Measurements from ENCODE around the gene AK8. TPM values are rescaled to one million over a fixed set of nuclear protein-coding genes. Genes with fewer than 3 reads are reported as not detected.

The AK8 gene
- total and polyA plus RNA-seq, 9 donors: 0.36 to 9.8 (median 1.6) TPM

- no peaks in the 10 kb centered on the region for H3K36me3 ChIP-seq
- H3K4me3 ChIP-seq: no peak overlapping the region
- TF ChIP-seq EP300 (IDR thresholded peaks at IDR 0.05): no peak
- no peak for TF ChIP-seq POLR2A (IDR thresholded peaks at IDR 0.05)
- TF ChIP-seq CTCF (IDR thresholded peaks at IDR 0.05): no peak
- intact Hi-C loops (cut with DNase I): no loop called here
- H3K9me3 ChIP-seq: no peaks in the 10 kb centered on the region
- WGBS, 3 donors: 94 to 96% (median 95%) methylated on average over 9 of the region's 9 CpGs
- no peak overlapping the region for H3K27ac ChIP-seq
- H3K4me1 ChIP-seq (ENCODE audit: insufficient read depth): no peaks in the 10 kb centered on the region
- no peaks in the 10 kb centered on the region for H3K27me3 ChIP-seq
- no peak for DNase-seq
Measured at GRCh38 chr9:132739710-132740310, 138.3 kb downstream of the AK8 start.

- no peaks in the 10 kb centered on the region for H3K36me3 ChIP-seq
- no peak overlapping the region for H3K4me3 ChIP-seq
- intact Hi-C loops (cut with DNase I): no loop called here
- peaks cover 2% of the 10 kb centered on the region for H3K4me1 ChIP-seq (ENCODE audit: insufficient read depth)
- no peak for DNase-seq
- no peak overlapping the region for H3K27ac ChIP-seq
- no peaks in the 10 kb centered on the region for H3K27me3 ChIP-seq
- H3K9me3 ChIP-seq: no peaks in the 10 kb centered on the region
- 40 to 77% (median 55%) methylated on average over 22 of the region's 22 CpGs for WGBS, 3 donors
- no peak for TF ChIP-seq EP300 (IDR thresholded peaks at IDR 0.05)
- TF ChIP-seq CTCF (IDR thresholded peaks at IDR 0.05): no peak
- no peak for TF ChIP-seq POLR2A (IDR thresholded peaks at IDR 0.05)
Measured at GRCh38 chr9:132733260-132733815, 144.7 kb downstream of the AK8 start.

- WGBS, 3 donors: 50 to 62% (median 54%) methylated on average over 17 of the region's 17 CpGs
- no peaks in the 10 kb centered on the region for H3K36me3 ChIP-seq
- peaks cover 2% of the 10 kb centered on the region for H3K4me1 ChIP-seq (ENCODE audit: insufficient read depth)
- DNase-seq: no peak
- H3K27ac ChIP-seq: no peak overlapping the region
- no peak for TF ChIP-seq CTCF (IDR thresholded peaks at IDR 0.05)
- no peak for TF ChIP-seq POLR2A (IDR thresholded peaks at IDR 0.05)
- no peak for TF ChIP-seq EP300 (IDR thresholded peaks at IDR 0.05)
- H3K9me3 ChIP-seq: no peaks in the 10 kb centered on the region
- no peak overlapping the region for H3K4me3 ChIP-seq
- no peaks in the 10 kb centered on the region for H3K27me3 ChIP-seq
- intact Hi-C loops (cut with DNase I): no loop called here
Measured at GRCh38 chr9:132732326-132733259, 145.5 kb downstream of the AK8 start.

GRCh38 chr9:132731230-132731629 lies 146.9 kb downstream of the AK8 start:
- no peaks in the 10 kb centered on the region for H3K9me3 ChIP-seq
- H3K27ac ChIP-seq: no peak overlapping the region
- intact Hi-C loops (cut with DNase I): no loop called here
- no peaks in the 10 kb centered on the region for H3K27me3 ChIP-seq
- no peak overlapping the region for H3K4me3 ChIP-seq
- DNase-seq: no peak
- TF ChIP-seq POLR2A (IDR thresholded peaks at IDR 0.05): no peak
- TF ChIP-seq EP300 (IDR thresholded peaks at IDR 0.05): no peak
- TF ChIP-seq CTCF (IDR thresholded peaks at IDR 0.05): no peak
- 77 to 84% (median 83%) methylated on average over 3 of the region's 3 CpGs for WGBS, 3 donors
- H3K36me3 ChIP-seq: no peaks in the 10 kb centered on the region
- H3K4me1 ChIP-seq (ENCODE audit: insufficient read depth): peaks cover 2% of the 10 kb centered on the region

Measured in ovary (tissue), 9 donors.